Ramos (cell line): Measurements from ENCODE around the gene TNF.

Experiments used
- in situ Hi-C: fragments of 300-500 bp; cut with MboI; formaldehyde crosslinking; loops from one replicate; pipeline ENCODE4 v1.14.3; 2022; ENCODE audit warnings: low sequenced_read_pairs; ENCODE audit not compliant: unreplicated experiment

The TNF gene

GRCh38 chr6:31621320-31621939 lies 46.1 kb downstream of the TNF start:
- in situ Hi-C loops: no loop called here

- in situ Hi-C loops: no loop called here
Observed at GRCh38 chr6:31621991-31622390, 46.6 kb downstream of the TNF start.

DNA sequence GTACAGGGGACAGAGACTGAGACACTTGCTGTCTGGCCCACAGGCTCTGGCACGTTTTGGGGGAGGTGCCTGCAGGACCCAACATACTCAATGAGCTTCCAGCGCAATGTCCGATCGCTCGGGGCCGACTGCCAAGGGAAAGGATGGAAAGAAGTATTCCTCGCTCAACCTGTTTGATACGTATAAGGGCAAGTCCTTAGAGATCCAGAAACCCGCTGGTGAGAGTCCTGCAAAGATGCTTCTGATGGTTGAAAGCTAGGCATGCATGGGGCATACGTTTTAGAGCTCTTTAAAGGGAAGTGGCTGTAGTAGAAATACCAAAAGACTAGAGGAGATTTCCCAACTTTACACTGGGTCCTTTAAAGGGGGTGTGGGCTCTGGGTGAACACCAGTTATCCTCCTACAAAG lies 47.3 kb downstream of the TNF start:
- in situ Hi-C loops: no loop called here

- in situ Hi-C loops: no loop called here
Observed at GRCh38 chr6:31624070-31624469, 48.7 kb downstream of the TNF start.

GRCh38 chr6:31626952-31627351 lies 51.6 kb downstream of the TNF start:
- in situ Hi-C loops: no loop called here

DNA sequence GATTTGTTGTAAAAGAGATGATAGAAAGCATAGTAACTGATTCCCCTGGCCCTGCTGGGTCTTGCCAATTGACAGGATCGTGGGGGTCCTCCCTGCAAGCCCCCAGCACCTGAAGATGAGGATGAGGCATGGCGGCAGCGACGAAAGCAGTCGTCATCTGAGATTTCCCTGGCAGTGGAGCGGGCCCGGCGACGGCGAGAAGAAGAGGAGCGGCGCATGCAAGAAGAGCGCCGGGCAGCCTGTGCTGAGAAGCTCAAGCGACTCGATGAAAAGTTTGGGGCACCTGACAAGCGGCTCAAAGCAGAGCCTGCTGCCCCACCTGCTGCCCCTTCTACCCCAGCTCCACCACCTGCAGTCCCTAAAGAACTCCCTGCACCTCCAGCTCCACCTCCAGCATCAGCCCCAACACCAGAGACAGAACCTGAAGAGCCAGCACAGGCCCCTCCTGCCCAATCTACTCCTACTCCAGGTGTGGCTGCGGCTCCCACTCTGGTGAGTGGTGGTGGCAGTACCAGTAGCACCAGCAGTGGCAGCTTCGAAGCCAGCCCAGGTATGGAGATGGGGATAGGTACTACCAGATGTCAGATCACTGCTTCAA lies 52.4 kb downstream of the TNF start:
- in situ Hi-C loops: no loop called here
